Prostate gland (tissue), 2 donors: Measurements from ENCODE around the gene RNPEPL1.

Experiments
- CTCF ChIP-seq, 4 experiments: fragments of 200-600 bp in 2 of 4; fragments of 450-650 bp in 2 of 4; sonication (generic) in 2 of 4; IDR thresholded peaks; 1 replicate in 3 of 4; 2 replicates in 1 of 4; pipeline ENCODE4 v1.5.1; 2016 to 2019; ENCODE audit warnings: antibody characterized with exemption in 4 of 4, mild to moderate bottlenecking in 2 of 4, moderate library complexity in 2 of 4
- POLR2A ChIP-seq: fragments of 450-650 bp; IDR thresholded peaks from one replicate; pipeline ENCODE4 v1.6.1; 2016; ENCODE audit warnings: antibody characterized with exemption, mild to moderate bottlenecking
- POLR2AphosphoS5 ChIP-seq: sonication (generic); formaldehyde crosslinking; IDR thresholded peaks from one replicate; pipeline ENCODE4 v1.6.1; 2017; ENCODE audit warnings: antibody characterized with exemption

- TF ChIP-seq CTCF (IDR thresholded peaks at IDR 0.05), result no peak
- no peak for TF ChIP-seq POLR2A
- TF ChIP-seq POLR2AphosphoS5, result no peak
Observed at GRCh38 chr2:240569998-240570530, 1.8 kb downstream of the RNPEPL1 start.
